CD4-positive, alpha-beta T cell treated with Interleukin-4 for 4 hours (primary cell): ENCODE measurements around the gene BTBD19.
"Not testable (repeated sequence)": the region's sequence is repeated elsewhere in the genome, so short reads cannot be mapped to it uniquely, and the experiment has no call there.

Experiments used
- DNase-seq: peaks from one replicate; pipeline ENCODE4 v3.0.0-alpha.2; 2020

BTBD19 gene

DNA sequence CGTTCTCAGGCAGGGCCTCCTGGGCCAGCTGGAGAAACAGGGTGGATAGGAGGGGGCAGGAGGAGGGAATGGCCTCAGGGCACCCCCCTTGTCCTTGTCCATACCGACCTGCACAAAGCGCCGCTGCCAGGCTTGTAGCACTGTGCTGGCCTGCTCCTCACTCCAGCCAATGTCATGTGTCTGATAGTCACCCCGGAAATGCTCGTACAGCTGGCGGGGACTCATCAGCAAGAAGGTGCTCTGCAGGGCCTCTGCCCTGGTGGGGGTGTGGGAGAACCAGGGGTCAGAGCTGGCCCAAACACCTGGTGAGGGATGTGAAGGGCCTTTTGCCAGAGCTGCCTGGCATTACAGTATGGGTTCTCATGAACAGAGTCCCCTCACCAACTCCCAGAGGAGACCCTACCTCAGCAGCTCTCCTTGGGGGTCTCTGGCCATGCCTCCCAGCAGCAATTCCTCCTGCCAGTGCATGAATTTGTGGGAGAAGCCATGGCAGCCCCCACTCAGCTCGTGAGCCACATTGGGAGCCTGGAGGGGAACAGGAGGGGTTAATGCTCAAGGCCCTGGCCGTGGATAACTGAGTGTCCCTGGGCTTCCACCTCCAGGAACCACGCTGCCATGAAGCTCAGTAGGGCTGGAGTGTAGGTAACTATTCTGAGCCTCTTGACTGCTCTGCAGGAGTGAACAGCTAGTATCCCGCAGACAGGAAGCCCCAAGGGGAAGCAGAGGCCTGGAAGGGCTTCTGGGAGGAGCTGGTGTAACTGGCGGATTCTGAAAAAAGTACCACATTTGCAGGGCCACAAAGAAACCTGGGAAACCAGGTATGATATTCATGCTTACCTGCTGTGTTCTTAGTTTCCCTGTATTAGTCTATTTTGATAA lies 21.4 kb downstream of the BTBD19 start:
- no peak for DNase-seq

DNA sequence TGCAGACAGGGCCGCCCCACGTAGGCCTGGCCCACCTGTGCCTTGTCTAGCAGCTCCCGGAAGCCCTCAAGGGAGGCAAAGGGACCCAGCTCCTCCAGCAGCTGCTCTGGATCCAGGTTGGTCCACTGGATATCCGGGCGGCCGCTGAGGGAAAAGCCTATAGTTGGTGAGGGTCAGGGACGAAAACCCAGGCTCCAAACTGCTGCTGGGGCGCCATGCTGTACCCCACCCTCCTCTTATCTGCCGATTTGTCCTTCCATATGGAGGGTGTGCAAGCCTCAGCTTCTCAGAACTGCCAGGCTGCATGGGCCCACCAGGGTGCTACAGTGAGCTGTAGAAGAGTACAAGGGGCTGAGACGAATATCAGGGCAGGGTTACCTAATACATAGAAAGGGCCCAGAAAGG lies 22.6 kb downstream of the BTBD19 start:
- no peak for DNase-seq

DNA sequence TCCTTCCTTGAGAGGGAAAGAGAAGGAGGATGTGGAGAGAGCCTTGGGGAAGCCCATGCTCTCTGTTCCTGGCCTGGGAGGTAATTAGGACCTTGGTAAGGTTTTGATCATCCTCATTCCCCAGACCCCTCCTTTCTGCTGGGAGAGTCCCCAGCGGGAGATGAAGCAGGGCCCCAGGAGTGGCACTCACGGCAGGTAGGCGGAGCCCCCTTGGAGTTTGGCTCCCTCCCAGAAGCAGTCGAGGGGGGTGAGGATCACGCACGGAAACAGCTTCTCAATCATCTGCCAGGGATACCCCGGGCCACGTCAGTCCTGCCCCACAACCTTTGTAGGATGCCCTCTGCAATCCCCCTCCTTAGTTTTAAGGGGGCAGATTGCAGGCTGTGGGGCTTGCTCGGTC lies 23.2 kb downstream of the BTBD19 start:
- no peak for DNase-seq

DNA sequence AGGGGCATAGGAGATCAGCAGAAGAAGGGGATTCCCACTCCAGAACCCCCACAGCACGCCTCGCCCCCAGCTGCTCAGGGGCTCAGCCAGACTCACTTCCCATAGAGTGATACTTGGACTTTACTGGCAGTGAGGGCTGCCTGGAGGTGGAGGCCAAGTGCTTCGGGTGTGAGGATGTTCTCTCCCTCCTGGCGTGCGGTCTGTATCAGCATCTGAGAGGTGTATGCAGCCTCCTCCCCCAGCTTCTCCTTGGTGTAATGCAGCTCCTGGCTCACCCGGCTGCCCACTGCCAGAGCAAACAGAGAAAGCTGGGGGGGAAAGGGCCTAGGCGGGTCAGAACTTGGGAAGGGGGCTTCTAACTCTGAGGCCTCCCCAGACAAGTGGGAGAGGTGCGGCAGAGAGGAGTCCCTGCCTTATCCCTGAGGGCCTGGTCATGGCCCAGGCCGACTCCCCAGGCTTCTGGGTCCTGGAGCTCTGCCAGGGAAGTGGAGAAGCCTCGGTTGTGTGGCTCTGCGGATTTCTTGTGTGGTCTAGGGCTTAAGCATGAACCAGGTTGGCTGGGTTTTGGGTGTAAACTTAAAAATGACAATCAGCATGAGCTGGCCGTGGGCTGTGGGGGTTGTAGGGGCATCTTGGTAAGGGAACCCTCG lies 23.9 kb downstream of the BTBD19 start:
- DNase-seq, result no peak

DNA sequence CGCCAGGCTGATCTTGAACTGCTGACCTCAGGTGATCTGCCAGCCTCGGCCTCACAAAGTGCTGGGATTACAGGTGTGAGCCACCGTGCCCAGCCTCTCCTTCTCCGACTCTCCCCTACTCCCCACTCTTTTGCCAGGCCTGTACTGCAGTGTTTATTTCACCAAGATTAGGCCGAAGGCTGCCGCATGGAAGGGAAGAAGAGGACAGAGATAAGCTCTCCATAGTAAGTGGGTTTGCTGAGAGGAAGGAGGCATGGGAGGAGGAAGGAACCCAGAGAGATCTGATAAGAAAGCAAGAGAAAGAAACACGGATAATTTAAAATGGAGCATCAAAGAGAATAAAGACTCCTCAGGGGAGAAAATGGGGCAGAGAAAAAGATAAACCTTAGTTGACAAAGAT lies 26.0 kb downstream of the BTBD19 start:
- no peak for DNase-seq

DNA sequence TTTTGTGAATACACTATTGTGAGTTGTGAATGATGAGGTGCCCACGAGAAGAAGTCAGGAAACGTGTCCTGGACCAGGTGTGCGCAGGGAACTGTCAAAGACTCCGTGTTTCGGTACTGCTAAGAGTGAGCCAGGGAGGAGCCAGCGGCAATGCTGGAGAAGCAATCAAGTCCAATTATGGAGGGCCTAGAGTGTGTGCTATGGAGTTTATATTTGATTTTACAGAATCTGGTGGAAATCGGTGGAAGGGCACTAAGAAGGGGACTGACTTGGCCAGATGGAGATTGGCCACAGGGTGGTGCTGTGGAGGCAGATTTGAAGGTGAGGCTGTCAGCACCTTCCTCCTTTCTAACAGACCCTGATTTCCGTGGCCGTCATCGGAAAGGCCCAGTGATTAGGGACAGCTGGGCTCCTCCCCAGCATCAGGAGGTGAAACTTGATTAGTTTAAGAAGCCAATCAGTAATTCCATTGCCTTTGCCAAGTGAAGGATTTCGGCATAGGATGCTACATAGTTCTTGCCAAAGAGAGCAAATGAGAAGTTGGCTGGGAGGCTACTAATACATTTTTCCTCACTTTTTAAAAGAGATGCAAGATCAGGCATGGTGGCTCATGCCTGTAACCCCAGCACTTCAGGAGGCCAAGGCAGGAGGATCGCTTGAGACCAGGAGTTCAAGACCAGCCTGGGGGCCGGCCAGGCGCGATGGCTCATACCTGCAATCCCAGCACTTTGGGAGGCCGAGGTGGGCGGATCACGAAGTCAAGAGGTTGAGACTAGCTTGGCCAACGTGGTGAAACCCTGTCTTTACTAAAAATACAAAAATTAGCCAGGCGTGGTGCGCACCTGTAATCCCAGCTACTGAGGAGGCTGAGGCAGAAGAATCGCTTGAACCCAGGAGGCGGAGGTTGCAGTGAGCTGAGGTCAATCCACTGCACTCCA lies 27.7 kb downstream of the BTBD19 start:
- peak; percentile 83 for DNase-seq

DNA sequence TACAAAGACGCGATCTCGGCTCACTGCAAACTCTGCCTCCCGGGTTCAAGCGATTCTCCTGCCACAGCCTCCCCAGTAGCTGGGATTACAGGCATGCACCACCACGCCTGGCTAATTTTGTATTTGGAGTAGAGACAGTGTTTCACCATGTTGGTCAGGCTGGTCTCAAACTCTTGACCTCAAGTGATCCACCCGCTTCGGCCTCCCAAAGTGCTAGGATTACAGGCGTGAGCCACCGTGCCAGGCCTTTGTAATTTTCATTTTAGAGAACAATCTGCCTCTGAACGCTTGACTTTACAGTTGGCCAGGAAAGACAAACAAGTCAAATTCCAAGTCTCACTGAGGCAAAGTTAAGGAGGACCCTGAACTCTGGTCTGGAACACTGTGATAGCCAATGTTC lies 30.0 kb downstream of the BTBD19 start:
- DNase-seq, result not testable (repeated sequence)

DNA sequence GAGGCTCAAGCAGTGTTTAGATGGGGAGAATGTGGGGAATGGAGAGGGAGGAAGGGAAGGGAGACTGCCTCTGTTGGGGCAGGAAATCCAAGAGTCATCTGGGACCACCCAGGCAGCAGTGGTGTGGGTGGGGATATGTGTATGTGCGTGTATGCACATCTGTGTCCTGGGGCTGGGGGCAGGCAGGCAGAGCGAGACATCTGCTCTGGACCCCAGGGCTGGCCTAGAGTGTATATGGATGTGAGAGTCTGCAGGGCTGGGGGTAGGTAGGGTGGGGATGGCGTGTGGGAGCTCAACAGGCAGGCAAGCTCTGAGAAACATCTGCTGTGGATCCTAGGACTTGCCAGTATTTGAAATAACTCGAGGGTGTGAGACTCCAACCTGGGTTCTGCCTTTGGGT lies 31.3 kb downstream of the BTBD19 start:
- DNase-seq, result no peak

DNA sequence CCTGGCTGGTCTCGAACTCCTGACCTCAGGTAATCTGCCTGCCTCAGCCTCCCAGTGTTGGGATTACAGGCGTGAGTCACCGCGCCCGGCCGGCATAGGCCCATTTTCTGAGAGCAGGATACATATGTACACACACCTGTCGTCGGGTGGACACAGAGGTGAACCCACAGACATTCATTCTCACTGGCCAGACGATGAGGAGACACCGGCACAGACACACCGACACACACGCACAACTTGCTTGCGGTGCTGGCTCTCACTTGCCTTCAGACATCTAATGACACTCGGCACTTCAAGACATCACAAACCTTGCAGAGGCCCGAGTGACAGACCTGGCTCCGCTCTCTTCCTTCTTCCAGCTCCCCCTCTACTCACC lies 34.2 kb downstream of the BTBD19 start:
- no peak for DNase-seq

DNA sequence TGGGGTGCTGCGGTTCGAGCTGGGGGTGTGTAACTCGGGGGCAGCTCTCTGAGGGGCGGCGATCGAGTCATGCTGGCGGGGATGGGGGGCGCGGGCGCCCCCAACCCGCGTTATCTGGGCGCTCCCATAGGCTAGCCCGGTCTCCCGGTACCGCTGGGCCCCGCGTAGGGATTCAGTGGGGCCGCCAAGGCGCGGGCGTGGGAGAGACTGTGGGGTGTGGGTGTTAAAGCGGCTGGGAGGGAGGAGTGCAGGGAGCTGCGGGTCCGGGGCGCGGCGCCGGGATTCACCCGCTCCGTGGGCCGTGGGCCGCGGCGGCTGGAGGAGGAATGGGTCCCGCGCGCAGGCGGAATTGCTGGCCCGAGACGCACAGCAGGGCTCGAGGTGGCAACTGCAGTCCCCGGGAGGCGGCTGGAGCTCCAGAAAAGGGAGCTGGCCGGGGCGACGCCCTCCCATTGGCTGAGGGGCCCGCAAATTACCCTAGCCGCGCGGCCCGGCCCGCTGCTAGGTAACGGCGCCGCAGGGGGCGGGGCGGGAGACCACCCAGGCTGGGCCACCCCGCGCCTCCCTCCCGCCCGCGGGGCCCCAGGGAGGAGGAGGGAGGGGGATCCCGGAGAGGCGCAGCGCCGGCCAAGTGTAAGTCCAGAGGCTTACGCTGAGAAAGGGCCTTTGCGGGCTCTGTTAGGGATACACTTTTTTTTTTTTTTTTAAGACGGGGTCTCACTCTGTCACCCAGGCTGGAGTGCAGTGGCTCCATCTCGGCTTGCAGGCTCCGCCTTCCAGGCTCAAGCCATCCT lies 34.7 kb downstream of the BTBD19 start, which contains the start of gene PTCH2:
Gene PTCH2 (minus strand): TSS at position 392 of the 794 bp plus-strand sequence. CDS start 321 bp downstream, at position 71.
- DNase-seq, result peak; percentile 6

DNA sequence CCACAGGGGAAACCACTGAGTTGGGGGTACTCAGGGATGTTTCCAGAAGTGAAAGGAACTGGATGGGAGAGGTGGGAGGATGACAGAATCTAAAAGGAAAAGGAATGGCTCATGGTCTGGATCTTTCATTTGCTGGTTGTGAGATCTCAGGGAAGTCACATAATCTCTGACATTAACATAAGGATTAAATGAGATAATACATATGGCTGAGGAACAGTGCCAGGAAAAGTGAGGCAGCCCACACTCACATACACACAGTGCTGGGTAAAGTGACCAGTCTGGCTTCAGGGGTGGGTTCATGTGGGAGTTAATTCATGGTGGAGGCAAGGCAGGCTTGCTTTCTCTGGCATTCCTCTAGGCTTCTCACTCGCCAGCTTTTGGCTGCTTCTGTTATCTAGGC lies 38.7 kb downstream of the BTBD19 start:
- no peak for DNase-seq

DNA sequence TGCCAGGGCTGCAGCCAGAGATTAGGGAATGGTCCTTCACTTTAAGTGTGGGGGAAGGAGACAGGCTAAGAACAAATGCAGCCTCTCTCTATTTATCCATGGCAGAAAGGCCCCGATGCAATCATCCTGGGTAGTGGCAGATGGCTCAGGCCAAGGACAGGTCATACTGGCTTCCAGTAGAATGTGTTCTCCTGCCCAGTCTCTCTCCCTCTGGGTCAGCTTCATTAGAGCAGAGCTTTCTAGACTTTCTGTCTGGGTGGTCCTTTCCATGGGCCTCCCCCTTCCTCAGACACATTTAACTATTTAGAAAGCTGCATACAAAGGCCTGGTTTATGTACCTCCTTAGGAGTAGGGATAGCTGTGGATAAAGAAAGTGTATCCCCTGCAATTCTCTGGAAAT lies 39.5 kb downstream of the BTBD19 start:
- DNase-seq, result no peak

DNA sequence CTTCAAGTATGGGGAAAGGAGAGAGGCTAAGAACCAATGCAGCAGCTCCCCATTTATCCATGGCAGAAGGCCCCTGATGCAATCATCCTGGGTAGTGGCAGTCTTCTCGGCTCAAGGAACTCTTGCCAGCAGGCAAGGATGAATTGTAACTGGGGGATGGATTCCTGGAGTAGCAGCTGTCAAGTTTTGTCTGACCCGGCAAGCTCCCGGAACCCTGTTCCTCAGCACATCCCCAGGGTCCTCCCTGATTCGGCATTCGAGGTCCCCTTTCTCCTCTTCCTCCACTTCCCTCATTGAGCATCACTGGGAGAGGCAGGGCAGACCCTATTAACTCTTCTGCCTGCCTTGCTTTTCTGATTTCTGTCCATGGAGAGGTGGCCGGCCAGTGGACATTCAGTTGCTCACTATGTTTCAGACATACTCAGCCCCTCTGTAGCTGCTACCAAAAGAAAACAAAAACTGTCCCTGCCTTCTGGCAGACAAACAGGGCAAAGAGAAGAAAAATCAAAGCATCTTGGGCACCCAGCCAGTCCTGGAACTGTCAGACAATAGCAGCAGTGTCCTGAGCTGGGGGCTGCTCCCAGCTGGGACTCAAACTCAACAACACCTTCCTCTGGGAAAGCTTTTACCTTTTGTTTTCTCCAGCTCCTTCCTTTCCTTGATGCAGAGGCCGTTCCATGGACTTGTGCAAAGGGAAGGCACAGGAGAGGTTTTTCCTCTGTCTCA lies 40.3 kb downstream of the BTBD19 start:
- DNase-seq, result no peak

DNA sequence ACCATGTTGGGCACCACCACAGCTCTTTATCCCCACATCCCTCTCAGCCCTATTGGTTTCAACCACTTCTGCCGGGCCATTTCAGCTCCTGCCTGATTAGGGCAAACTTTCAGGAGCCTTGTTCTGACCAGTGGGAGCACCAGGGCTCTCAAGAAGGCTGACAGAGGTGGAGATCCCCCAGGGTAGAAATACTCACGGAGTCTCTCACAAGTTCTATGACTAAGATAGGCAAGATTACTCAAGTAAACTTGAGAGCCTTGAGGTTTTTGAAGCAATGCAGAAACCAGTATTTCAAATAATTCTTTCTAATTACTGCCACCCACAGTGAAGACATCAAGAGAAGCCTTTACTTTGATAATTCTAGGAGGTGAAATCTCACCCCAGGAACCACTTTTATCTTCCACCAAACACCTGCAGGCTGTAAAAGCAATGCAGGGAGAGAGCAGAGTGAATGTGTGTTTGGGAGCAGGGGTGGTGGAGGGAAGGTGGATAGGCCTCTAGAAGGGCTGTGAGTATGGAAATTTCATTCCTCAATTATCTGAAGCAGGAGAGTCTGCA lies 41.3 kb downstream of the BTBD19 start:
- DNase-seq, result no peak

DNA sequence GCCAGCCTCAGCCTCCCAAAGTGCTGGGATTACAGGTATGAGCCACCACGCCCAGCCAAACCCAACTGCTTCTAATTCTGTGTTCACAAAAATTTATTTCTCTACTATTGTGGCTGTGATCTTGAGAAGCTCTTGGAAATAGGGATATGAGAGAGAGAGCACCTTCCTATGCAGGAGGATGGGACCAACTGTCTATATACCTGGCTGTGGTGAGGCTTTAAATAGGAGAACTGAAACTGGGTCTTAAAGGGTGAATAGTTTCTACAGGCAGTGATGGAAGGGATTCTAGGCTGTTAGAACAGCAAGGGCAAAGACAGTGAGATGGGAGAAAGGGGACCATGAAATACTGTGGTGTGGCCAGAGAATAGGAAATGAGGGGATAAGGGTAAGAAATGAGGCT lies 43.0 kb downstream of the BTBD19 start:
- no peak for DNase-seq

DNA sequence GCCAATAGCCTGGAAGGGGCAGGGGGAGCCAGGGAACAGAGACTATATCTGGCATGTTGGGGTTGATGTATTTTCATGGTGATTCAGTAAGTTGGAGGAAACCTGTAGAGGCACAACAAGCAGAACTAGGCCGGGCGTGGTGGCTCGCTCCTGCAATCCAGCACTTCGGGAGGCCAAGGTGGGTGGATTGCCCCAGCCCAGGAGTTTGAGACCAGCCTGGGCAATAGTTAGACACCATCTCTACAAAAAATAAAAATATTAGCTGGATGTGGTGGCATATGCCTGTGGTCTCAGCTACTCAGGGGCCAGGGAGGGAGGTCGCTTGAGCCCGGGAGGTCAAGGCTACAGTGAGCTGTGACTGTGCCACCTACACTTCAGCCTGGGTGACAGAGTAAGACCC lies 44.9 kb downstream of the BTBD19 start:
- DNase-seq, result no peak

DNA sequence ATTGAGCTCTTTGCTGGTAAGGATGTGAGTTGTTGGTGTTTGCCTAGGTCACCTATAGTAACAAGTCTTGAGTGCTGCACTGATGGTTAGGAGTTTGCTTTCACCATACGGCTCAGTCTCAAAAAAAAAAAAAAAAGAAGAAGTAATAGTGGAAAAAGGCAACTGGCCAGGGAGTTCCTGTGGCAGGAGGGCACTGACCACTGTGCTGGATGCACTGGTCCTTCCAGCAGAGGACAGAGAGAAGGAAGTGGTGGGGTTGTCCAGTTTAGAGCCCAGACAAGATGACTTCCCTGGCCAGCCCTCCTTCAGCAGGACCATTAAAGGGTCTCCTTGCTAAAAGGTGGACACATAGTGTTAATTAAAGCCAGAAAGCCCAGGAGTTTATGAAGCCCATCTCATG lies 46.6 kb downstream of the BTBD19 start:
- no peak for DNase-seq

DNA sequence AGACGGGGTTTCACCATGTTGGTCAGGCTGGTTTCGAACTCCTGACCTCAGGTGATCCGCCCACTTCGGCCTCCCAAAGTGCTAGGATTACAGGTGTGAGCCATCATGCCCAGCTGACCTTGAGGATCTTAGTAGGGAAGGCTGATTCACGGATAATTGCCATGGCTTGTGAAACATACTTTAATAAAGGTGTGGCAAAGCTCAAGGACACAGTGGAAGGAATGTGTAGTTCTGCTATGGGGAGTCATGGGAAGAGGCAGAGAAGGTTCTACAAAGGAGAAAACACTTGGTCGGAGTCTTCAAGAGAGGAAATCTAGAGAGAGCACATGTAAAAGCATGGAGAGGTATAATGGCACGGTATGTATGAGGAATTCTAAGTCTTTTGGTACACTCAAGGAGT lies 47.4 kb downstream of the BTBD19 start:
- no peak for DNase-seq

DNA sequence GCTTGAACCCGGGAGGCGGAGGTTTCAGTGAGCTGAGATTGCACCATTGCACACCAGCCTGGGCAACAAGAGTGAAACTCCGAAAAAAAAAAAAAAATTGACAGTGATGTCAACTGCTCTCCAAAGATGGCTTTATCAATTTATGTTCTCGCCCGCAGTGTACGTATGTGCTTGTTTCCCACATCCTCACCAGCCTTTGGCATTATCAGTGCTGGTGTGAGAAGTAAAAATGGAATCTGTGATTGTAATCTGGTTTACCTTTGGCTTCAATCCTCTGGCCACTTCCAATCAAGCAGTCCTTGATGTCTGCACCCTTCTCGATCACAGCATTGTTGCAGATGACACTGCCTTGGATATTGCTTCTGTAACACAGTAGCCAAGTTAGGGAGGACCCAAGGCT lies 49.1 kb downstream of the BTBD19 start:
- no peak for DNase-seq

DNA sequence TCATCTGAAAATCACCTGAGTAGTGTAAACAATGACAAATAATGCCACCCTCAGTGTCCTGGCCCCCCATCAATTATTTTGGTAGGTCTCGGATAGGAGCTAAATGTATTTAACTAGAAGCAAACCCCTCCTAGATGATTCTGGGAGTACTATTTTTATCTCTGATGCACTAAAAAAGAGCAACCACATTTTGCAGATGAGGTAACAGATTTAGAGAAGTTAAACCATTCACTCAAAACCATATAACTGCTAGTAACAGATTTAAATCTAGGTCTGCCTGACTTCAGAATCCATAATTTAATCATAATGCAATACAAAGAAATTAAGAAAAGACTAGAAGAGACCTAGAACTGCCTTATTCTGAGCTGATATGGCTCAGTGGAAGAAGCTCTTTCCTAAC lies 52.0 kb downstream of the BTBD19 start:
- no peak for DNase-seq

DNA sequence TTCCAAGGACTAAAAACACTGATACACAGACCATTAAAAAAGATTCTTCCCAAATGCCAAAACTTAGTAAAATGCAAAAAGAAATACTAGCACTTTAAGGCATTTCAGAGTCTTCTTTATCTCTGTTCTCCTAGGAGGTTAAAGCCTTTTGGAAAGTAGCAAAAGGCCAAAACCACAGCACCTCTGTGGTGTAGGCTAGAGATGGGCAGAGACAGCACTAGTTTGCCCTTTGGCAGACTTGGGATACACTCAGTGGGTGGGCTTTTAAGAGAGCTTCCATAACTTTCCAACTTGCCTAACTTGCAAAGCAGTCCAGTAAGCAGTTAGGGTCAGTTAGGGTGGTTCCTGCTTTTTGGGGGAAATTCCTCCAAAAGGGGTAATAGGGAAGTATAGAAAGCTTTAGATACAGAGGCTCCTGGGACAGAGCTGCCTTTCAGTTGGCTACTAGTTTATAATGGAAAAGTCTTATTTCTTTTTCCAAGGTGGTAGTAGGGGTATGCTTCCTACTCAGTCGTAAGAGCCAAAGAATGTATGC lies 52.6 kb downstream of the BTBD19 start:
- DNase-seq, result no peak
